Left colon (tissue), 2 donors: ENCODE results near the gene MAP3K8. TPM values are rescaled to one million over a fixed set of nuclear protein-coding genes. Genes with fewer than 3 reads are reported as not detected.
"Not testable (repeated sequence)": the region's sequence is repeated elsewhere in the genome, so short reads cannot be mapped to it uniquely, and the experiment has no call there.

Experiments used
- ATAC-seq: fragments of 200-7000 bp; cut with Tn5 transposase; one replicate; pipeline ENCODE4 v1.9.1; 2020; ENCODE audit warnings: mild to moderate bottlenecking, moderate library complexity
- DNase-seq, 2 donors: peaks; one replicate each; pipeline ENCODE4 v3.0.0-alpha.2; 2020
- intact Hi-C, 2 donors: fragments of 100-400 bp; cut with DNase I in 1 of 2; cut with micrococcal nuclease in 1 of 2; formaldehyde crosslinking; loops; one replicate each; pipeline versions ENCODE4 v1.11.2 to v1.14.0; 2022; cut with DNase I, micrococcal nuclease
- total RNA-seq, 2 donors: library from RNA; stranded (reverse); fragmentation: NEBNext Ultra II Directional; extraction: Animal tissue kit (Norgen Biotek cat#: 25700); gene quantifications; one replicate each; pipeline ENCODE4 v1.2.1, GENCODE V29; 2021
- donor health status: DM: no; HTN: no; CAD: no.
- donor health status: DM: yes; HTN: yes; CAD: no.

The MAP3K8 gene
- total RNA-seq, 2 donors from 2014 or later = 11.6 to 14.0 TPM

- intact Hi-C loops = loop anchor here in 1 of 2 donors (10.0 kb wide), 1 partner anchor 118 kb away; no protein-coding TSS in a partner anchor
- ATAC-seq (no peak), DNase-seq (no peak)
Observed at GRCh38 chr10:30417301-30417700, 16.7 kb upstream of the MAP3K8 start.

GRCh38 chr10:30420266-30420665 lies 13.7 kb upstream of the MAP3K8 start:
- intact Hi-C loops = no loop called here
- no peak for DNase-seq

DNA sequence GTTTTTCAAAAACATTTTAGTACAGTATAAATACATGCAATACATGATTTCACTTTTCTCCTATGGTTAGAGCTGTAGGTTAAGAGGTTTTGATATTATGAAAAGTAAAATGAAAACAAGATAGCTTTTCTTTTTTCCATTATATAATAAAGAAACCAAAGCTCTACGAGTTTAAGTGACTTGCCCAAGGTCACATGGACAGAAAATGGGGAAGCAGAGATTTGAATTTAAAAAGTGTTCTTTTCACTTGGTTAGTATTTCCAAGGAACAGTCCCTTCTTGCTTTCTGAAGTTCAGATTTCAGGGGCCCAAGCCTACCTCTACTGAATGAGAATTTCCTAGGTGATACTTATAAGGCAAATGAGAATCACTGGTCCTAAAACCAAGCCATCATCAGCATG lies 13.2 kb upstream of the MAP3K8 start:
- intact Hi-C loops = no loop called here
- DNase-seq (no peak), ATAC-seq (no peak)

More at GRCh38 chr10:30420266-30420665, 13.7 kb upstream of the MAP3K8 start:
- ATAC-seq = no peak

GRCh38 chr10:30422151-30422695 lies 11.8 kb upstream of the MAP3K8 start:
- no peak for DNase-seq
- intact Hi-C loops = no loop called here

DNA sequence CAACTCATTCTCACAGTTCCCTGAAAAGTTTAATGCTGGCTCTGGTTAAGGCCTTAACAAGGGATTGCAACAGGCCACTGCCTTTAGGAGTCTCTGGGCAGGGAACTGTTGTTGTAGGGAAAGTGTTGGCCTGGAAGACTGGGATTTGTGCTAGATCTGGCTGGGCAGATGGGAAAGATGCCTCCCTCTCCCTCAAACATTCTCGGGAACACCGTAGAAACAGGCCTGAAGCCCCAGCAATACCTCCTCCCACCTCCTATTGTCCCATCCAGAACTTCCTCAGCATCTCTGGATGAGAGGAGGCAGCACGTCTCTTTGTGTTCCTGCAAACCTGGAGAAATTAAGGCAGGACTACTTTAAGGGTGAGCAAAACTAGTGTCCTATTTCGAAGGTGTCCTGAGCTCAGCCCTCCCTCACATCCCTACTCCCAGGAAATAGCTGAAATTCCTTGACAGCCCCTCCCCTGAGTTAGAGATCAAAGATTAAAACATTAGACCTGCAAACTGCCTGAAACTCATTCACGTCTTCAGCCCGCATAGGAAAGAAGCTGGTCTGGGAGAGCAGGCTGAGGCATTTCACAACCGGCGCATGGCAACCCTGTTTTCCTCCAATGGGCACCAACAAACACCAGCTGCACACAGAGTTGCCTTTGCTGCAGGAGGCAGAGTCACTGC lies 10.9 kb upstream of the MAP3K8 start:
- intact Hi-C loops = no loop called here
- ATAC-seq (peak; percentile 59), DNase-seq (peak; percentile 49 to 57)

More at GRCh38 chr10:30422151-30422695, 11.8 kb upstream of the MAP3K8 start:
- no peak for ATAC-seq

- ATAC-seq, DNase-seq, intact Hi-C loops: not testable (repeated sequence)
Observed at GRCh38 chr10:30423655-30424275, 10.2 kb upstream of the MAP3K8 start.

DNA sequence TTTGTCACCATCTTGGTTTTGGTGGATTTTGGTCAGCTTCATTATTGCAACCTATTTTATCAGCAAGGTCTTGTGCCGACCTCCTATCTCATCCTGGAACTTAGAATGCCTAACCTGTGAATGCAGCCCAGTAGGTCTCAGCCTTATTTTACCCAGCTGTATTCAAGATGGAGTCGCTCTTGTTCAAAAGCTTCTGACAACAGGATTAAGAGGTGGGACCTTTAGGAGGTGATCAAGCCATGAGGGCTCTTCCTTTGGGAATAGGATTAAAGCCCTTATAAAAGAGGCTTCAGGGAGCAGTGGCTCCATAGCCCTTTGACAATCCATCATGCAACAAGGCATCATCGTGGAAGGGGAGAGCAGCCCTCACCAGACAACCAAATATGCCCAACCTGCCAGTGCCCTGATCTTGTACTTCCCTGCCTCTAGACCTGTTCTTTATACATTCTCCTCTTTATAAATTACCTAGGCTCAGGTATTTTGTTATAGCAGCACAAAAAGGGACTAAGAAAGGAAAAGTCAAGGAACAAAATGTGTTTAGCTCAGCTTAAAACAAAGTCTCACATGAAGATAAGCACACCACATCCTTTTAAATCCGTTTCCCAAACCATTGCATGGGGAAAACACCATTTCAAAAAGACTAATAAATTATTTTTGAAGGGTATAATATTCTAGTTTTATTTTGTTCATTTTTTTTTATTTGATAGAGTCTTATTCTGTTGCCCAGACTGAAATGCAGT lies 8.5 kb upstream of the MAP3K8 start:
- DNase-seq (no peak), ATAC-seq (no peak)
- intact Hi-C loops = no loop called here

DNA sequence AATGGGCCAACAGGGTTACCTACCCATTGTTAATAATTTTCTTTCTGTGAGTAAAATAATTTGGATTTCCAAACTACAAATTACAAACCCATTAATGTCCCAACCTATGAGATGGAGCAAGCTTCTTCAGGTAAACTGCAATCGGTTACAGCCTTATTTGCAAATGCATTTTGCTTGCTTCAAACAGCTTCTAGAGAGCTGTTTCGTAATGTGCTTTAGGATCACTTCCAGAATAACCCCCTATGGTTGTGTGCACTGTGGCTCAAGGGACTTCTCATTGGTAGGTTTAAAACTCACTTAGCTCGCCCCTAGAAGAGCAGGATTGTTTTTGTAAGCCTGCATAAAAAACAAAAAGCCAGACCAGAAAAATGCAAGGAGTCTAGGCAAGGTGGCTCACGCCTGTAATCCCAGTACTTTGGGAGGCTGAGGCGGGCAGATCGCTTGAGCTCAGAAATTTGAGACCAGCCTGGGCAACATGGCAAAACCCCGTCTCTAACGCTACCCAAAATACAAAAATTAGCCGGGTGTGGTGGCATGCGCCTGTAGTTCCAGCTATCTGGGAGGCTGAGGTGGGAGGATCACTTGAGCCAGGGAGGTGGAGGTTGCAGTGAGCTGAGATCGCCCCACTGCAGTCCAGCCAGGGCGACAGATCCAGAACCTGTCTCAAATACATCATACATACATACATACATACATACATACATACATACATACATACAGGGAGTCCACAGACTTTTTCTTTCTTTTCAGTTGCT lies 3.3 kb upstream of the MAP3K8 start:
- intact Hi-C loops = no loop called here

DNA sequence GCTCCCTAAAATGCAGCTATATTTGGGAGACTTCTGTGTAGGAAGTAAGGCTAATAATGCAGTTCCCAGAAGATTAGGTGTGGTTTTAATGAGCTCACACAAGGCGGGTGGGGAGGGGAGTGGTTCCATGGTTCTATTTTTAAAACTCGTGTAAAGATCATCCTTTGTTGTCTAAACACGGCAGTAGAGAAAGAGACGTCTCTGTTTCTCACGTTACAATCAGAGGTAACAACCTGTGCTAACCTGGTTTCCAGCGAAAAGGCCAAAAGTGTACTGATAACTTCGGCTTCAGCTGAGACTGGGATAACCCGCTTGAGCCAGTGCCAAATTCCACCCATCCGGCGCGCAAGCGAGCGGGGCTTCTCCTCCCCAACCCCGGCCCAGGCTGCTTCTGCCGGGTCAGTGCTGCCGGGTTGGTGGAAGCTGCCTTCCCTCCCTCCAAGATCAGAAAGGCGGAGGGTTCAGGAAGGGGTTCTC lies 2.5 kb upstream of the MAP3K8 start:
- DNase-seq (peak; percentile 52 to 65), ATAC-seq (peak; percentile 39)
- intact Hi-C loops = no loop called here

More for the DNA sequence above, 3.3 kb upstream of the MAP3K8 start:
- ATAC-seq (no peak), DNase-seq (no peak)

DNA sequence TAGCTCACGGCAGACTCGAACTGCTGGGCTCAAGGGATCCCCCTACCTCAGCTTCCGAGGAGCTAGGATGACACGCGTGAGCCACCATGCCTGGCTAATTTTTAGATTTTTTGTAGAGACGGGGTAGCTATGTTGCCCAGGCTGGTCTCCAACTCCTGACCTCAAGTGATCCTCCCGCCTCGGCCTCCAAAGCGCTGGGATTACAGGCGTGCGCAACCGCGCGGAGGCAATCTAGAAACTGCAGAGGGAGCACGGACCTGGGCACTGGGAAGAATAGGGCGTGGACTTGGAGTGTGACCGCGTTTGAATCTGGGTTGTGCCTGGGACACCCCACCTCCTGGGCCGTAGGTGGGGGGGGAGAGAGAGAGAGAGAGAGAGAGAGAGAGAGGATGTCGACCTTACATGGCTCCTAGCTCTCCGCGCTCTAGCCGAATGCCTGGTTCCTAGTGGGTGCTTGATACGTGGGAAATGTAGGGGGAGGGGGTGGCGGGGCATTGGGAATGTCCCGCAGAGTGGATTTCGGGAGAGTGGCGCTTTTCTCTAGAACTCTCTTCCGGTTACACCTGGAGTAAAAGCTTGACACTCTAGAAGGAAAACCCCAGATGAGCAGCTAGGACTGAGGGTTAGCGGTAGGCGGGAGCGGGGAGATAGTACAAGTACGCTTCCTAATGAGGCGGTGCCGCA lies 1.2 kb upstream of the MAP3K8 start:
- ATAC-seq = peak; percentile 10
- peak; percentile 57 to 65 for DNase-seq
- intact Hi-C loops = no loop called here

DNA sequence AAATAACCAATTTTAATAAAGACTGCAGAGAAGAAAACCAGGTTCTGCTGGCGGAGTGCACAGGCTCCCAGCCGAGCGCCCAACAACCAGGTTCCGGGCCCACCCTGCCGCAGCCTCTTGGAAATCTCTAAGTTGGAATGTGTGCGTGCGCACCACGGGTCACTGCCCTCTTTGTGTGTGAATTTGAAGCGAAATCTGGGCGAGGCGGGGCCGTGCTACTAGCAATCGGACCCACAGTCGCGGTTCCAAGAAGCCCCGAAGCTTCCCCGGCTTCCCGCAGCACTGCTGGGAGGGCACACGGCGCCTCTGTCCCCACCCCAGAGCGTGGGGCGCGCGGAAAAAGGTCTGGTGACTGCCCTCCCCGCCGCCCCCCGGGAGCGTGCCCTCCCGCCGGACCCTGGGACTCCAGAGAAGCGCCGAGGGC lies 666 bp upstream of the MAP3K8 start:
- ATAC-seq (peak; percentile 50), DNase-seq (peak; percentile 82 to 90)
- intact Hi-C loops = no loop called here

DNA sequence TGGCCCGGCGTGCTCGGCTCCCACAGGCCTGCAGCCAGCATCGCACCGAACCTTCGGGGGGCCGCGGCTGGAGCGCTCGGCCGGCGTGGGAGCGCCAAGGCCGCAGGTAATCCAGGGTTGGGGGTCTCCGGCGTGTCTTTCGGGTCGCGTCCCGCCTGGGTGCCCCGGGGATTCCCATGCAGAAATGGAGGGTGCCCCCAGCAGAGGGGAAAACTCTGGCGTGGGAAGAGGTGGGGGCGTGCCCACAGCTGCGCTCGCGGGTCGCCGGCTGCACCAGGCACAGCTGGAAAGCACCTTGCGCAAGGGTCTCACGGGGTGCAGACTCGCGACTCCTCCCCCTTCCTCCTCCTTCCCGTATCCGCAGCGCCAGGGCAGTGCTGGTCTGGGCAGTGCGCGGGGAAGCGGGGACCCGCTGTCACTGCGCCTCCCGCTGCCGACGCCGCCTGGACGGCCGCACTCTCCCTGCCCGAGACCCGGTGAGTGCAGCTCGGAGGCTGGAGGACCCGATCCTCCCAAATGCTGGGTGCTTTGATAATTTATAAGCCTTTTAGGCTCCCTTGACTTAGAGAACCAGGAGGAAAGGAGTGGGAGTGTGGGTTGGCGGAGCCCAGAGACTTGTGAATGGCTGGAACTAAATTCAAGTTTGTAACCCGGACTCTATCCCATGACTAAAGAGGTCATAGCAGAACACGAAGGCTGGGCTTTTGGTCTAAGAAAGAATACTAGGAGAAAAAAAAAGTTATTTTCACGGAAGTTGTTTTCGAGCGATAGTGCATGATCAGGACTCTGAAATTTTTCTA lies 489 bp downstream of the MAP3K8 start:
- intact Hi-C loops = no loop called here
- DNase-seq (peak; percentile 85 to 90), ATAC-seq (peak; percentile 62)

DNA sequence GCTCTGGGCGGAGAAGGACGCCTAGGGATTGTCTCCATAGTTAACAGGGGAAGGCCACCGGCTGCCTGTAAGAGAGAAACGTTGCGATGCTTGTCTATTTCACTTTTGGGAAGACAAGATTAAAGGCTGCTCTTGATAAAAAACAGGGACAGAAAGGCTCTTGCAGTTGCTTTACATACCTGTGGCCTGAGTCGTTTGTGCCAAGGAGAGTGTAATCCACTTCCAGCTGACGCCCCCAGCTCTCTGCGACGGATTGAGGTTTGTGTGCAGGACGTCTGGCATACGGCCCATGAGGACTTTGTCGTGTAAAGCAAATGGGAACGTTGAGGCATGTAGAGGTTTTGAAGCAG lies 1.1 kb downstream of the MAP3K8 start:
- DNase-seq (peak; percentile 49 to 58), ATAC-seq (no peak)
- intact Hi-C loops = no loop called here

GRCh38 chr10:30435499-30436167 lies 1.6 kb downstream of the MAP3K8 start:
- ATAC-seq, intact Hi-C loops, DNase-seq: not testable (repeated sequence)

GRCh38 chr10:30436191-30436611 lies 2.2 kb downstream of the MAP3K8 start:
- peak; percentile 43 to 50 for DNase-seq
- ATAC-seq = no peak
- intact Hi-C loops = no loop called here

DNA sequence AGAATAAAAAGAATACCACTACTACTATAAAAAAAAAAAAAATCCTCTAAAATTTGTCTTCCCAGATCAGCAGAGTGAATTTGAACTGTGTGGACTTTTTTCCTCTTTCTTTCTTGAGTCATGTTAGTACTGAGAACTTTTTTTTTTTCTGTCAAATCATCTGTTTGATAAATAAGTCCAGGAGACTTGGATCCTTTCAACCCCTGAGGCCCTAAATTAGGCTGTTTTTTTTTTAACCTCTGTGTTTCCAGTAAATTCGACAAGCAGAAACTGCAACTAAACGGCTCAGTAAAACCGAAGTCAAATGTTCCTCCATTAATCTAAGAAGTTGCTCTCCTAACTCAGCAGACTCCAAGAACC lies 2.7 kb downstream of the MAP3K8 start:
- no peak for DNase-seq
- intact Hi-C loops = no loop called here
- ATAC-seq = no peak
